Testis (tissue), 2 donors: ENCODE results near the gene CNIH3.

Experiments used
- CTCF ChIP-seq, 3 experiments: fragments of 450-650 bp in 2 of 3; fragments of 200-600 bp in 1 of 3; sonication (generic) in 1 of 3; IDR thresholded peaks; one replicate each; pipeline ENCODE4 v1.5.1; 2016 to 2019; ENCODE audit warnings: antibody characterized with exemption in 3 of 3, mild to moderate bottlenecking in 2 of 3, moderate library complexity in 1 of 3
- POLR2A ChIP-seq: fragments of 450-650 bp; IDR thresholded peaks from one replicate; pipeline ENCODE4 v1.6.1; 2017; ENCODE audit warnings: antibody characterized with exemption, mild to moderate bottlenecking, moderate library complexity

DNA sequence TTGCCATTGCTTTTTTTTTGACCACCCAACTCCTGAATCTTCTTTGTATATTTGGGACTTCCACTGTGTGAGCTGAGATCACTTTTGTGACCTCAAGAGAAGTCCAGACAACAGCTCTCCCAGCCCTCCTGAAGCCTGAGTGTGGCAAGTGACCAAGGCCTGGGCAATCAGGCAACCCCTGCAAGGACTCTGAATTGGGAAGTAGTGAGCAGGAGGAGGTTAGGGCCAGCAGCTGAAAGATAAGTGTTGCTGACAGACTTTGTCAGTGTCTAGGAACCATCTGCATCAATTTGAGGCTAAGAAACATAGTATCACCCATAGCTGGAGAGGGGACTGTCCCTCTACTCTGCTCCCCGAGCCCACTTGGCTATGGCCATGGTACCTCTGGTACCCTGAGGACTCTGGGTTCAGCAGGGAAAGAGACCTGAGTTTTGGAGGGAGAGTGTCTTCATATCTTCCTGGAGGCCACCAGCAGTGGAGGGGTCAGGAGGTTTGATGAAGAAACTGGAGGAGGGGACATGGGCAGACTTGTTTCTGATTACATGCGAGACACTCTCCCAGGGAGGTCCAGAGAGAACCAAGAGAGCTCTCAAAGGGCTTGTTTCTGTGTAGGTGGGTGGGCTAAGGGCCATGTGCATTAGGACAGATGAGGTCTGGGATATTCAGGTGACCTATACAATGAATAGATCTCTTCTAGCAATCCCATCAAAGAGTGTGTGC lies 166.3 kb downstream of the CNIH3 start:
- no peak for TF ChIP-seq CTCF (IDR thresholded peaks at IDR 0.05)
- no peak for TF ChIP-seq POLR2A
